CD4-positive, CD25-positive, alpha-beta regulatory T cell (primary cell): ENCODE results near the gene LRRTM3. TPM values are rescaled to one million over a fixed set of nuclear protein-coding genes. Genes with fewer than 3 reads are reported as not detected.

Source experiments
- ATAC-seq, 2 donors: fragments of 150-1000 bp; cut with Tn5 transposase; one replicate each; pipeline ENCODE4 v1.10.0; 2021; ENCODE audit warnings: low read depth in 2 of 2, moderate number of reproducible peaks in 2 of 2, moderate library complexity in 1 of 2
- DNase-seq, 3 donors: peaks; one replicate each; pipeline versions ENCODE4 v3.0.0 to v3.0.0-alpha.2; 2012 to 2022; ENCODE audit warnings: mixed read lengths in 1 of 3
- H3K27ac ChIP-seq: one replicate; pipeline ENCODE4 v1.7.0; 2013; ENCODE audit warnings: mild to moderate bottlenecking, low read length; ENCODE audit not compliant: insufficient read depth, poor library complexity, severe bottlenecking
- H3K27me3 ChIP-seq: one replicate; pipeline ENCODE4 v1.7.0; 2013; ENCODE audit warnings: low read length; ENCODE audit not compliant: control insufficient read depth, insufficient read depth
- H3K36me3 ChIP-seq: one replicate; pipeline ENCODE4 v1.7.0; 2013; ENCODE audit warnings: mild to moderate bottlenecking, low read length, moderate library complexity; ENCODE audit not compliant: control insufficient read depth, insufficient read depth
- H3K4me1 ChIP-seq: 2 replicates; pipeline ENCODE4 v1.7.0; 2013; ENCODE audit warnings: mild to moderate bottlenecking, low read length; ENCODE audit not compliant: insufficient read depth, control insufficient read depth, poor library complexity, severe bottlenecking
- H3K4me3 ChIP-seq: one replicate; pipeline ENCODE4 v1.7.0; 2013; ENCODE audit warnings: low read depth, mild to moderate bottlenecking, low read length, moderate library complexity
- H3K9me3 ChIP-seq, 2 experiments: 1 replicate in 1 of 2; 2 replicates in 1 of 2; pipeline ENCODE4 v1.7.0; 2013; ENCODE audit warnings: low read length in 2 of 2, mild to moderate bottlenecking in 1 of 2, moderate library complexity in 1 of 2; ENCODE audit not compliant: control insufficient read depth in 2 of 2
- H3K27ac Mint-ChIP-seq, 3 donors: one replicate each; pipeline ENCODE4 v1.8.0; 2020 to 2022; ENCODE audit warnings: mild to moderate bottlenecking in 3 of 3, mixed read lengths in 3 of 3, moderate library complexity in 2 of 3
- H3K27me3 Mint-ChIP-seq: one replicate; pipeline ENCODE4 v1.8.0; 2022; ENCODE audit warnings: mild to moderate bottlenecking, mixed read lengths
- H3K36me3 Mint-ChIP-seq: one replicate; pipeline ENCODE4 v1.8.0; 2020; ENCODE audit warnings: mixed read lengths
- H3K4me1 Mint-ChIP-seq, 4 donors: one replicate each; pipeline ENCODE4 v1.8.0; 2020 to 2022; ENCODE audit warnings: mixed read lengths in 4 of 4, mild to moderate bottlenecking in 1 of 4
- H3K4me3 Mint-ChIP-seq, 4 donors: one replicate each; pipeline ENCODE4 v1.8.0; 2020 to 2022; ENCODE audit warnings: mild to moderate bottlenecking in 4 of 4, mixed read lengths in 4 of 4, moderate library complexity in 3 of 4
- H3K9me3 Mint-ChIP-seq, 7 donors: one replicate each; pipeline ENCODE4 v1.8.0; 2020 to 2022; ENCODE audit warnings: mixed read lengths in 7 of 7, mild to moderate bottlenecking in 3 of 7, moderate library complexity in 2 of 7
- polyA plus RNA-seq, 4 donors: library from polyadenylated mRNA; unstranded; fragments of 300-500 nt; fragmentation: Illumina TruSeq; gene quantifications; one replicate each; pipeline ENCODE4 v1.2.3, GENCODE V29; 2021
- total RNA-seq: library from RNA; stranded (reverse); gene quantifications from one replicate; pipeline ENCODE4 v1.2.3, GENCODE V29; 2022

Gene LRRTM3
- total and polyA plus RNA-seq, 5 donors from 2014 or later, result not detected

DNA sequence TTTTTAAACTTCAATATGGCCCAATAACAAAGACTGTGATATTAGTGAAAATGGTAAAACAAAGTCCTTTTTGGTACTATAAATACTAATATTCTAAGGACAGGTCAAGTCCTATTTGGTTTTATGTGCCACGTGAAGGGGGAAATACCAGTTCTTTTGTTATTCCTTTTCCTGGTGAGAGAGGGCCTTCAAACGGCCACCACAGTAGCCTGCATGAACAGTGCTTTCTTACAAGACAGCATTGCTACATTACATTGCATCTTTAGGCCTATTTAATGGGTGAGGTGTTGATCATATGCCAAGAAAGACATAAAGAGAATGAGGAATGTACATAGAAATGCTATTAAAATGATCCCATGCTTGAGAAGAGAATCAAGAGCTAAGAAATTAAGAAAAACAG, 214.8 kb downstream of the LRRTM3 start:
- Mint-ChIP-seq H3K36me3 (no peaks in the 10 kb centered on the region), H3K27me3 (no peaks in the 10 kb centered on the region), H3K4me3 (no peak overlapping the region), H3K9me3 (peaks cover 0 to 4% (median 0%) of the 10 kb centered on the region in 7 donors), H3K4me1 (no peaks in the 10 kb centered on the region), H3K27ac (no peak overlapping the region)
- H3K4me3 ChIP-seq, result no peak overlapping the region
- no peaks in the 10 kb centered on the region for H3K4me1 ChIP-seq
- ATAC-seq, result no peak
- no peaks in the 10 kb centered on the region for H3K9me3 ChIP-seq
- no peaks in the 10 kb centered on the region for H3K27me3 ChIP-seq
- H3K27ac ChIP-seq, result no peak overlapping the region
- DNase-seq, result no peak
- no peaks in the 10 kb centered on the region for H3K36me3 ChIP-seq

DNA sequence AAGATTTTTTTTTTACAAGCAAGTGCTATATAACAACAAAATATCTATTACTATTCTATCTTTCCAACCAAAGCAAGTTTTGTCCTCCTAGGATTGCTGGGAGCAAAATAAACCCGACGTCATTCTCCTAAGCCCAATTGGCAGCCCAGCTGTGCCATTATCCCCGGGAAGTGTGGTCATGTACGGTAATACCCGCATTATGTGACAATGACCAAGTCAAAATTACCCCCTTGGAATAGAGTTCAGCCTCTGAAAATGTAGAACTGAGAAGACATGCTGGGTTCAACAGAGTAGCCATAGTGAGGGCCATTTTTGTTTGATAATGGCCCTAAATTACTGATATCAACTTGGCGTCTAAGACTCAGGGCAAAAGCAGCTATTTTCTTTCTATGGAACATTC, 215.5 kb downstream of the LRRTM3 start:
- no peaks in the 10 kb centered on the region for H3K27me3 Mint-ChIP-seq
- DNase-seq (no peak), ATAC-seq (no peak)

DNA sequence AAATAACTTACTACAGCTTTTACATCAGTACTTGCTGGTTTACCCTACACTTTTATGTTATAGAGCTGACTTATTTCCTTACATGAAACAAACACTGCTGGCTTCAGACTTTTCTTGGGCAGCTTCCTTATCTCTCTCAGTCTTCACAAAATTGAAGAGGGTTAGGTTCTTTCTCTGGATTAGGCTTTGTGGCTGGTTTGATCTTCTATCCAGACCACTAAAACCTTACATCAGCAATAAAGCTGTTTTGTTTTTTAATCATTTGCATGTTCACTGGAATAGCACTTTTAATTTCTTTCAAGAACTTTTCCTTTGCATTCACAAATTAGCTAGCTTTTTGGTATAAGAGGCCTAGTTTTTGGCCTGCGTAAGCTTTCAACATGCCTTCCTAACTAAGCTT, 218.7 kb downstream of the LRRTM3 start:
- Histone ChIP-seq H3K27me3 (no peaks in the 10 kb centered on the region), H3K4me3 (no peak overlapping the region), H3K4me1 (no peaks in the 10 kb centered on the region), H3K27ac (no peak overlapping the region), H3K36me3 (no peaks in the 10 kb centered on the region), H3K9me3 (no peaks in the 10 kb centered on the region)
- Mint-ChIP-seq H3K27ac (no peak overlapping the region), H3K4me3 (no peak overlapping the region), H3K27me3 (no peaks in the 10 kb centered on the region), H3K9me3 (peaks cover 0 to 4% (median 2%) of the 10 kb centered on the region in 7 donors), H3K4me1 (no peaks in the 10 kb centered on the region), H3K36me3 (no peaks in the 10 kb centered on the region)
- ATAC-seq, result no peak
- no peak for DNase-seq

More for the DNA sequence above, 215.5 kb downstream of the LRRTM3 start:
- Mint-ChIP-seq H3K4me1 (no peaks in the 10 kb centered on the region), H3K4me3 (no peak overlapping the region), H3K9me3 (peaks cover 0 to 4% (median 0%) of the 10 kb centered on the region in 7 donors), H3K36me3 (no peaks in the 10 kb centered on the region), H3K27ac (no peak overlapping the region)
- no peak overlapping the region for H3K4me3 ChIP-seq
- no peaks in the 10 kb centered on the region for H3K9me3 ChIP-seq
- no peak overlapping the region for H3K27ac ChIP-seq
- H3K4me1 ChIP-seq, result no peaks in the 10 kb centered on the region
- H3K36me3 ChIP-seq, result no peaks in the 10 kb centered on the region
- no peaks in the 10 kb centered on the region for H3K27me3 ChIP-seq
